Fibroblast of lung (primary cell): ENCODE results near the gene ANO6.

Experiments
- EZH2 ChIP-seq: IDR thresholded peaks from 2 replicates; pipeline ENCODE4 v1.5.1; 2012; ENCODE audit warnings: low read length, control low read depth, mild to moderate bottlenecking; ENCODE audit errors: missing control alignments
- TF ChIP-seq, protein P1 (sequence below), 2 donors: IDR thresholded peaks in 1 of 2; conservative IDR thresholded peaks in 1 of 2; 1 replicate in 1 of 2; 2 replicates in 1 of 2; pipeline ENCODE4 v1.5.1; 2011 to 2012; ENCODE audit warnings: low read length in 2 of 2, control low read depth in 1 of 2, inconsistent platforms in 1 of 2, low read depth in 1 of 2, mild to moderate bottlenecking in 1 of 2

GRCh38 chr12:45342848-45343247 is 127.0 kb downstream of the ANO6 start:
- TF ChIP-seq, protein P1, sequence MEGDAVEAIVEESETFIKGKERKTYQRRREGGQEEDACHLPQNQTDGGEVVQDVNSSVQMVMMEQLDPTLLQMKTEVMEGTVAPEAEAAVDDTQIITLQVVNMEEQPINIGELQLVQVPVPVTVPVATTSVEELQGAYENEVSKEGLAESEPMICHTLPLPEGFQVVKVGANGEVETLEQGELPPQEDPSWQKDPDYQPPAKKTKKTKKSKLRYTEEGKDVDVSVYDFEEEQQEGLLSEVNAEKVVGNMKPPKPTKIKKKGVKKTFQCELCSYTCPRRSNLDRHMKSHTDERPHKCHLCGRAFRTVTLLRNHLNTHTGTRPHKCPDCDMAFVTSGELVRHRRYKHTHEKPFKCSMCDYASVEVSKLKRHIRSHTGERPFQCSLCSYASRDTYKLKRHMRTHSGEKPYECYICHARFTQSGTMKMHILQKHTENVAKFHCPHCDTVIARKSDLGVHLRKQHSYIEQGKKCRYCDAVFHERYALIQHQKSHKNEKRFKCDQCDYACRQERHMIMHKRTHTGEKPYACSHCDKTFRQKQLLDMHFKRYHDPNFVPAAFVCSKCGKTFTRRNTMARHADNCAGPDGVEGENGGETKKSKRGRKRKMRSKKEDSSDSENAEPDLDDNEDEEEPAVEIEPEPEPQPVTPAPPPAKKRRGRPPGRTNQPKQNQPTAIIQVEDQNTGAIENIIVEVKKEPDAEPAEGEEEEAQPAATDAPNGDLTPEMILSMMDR (conservative IDR thresholded peaks at IDR 0.05 in 1 of 2, IDR thresholded peaks at IDR 0.05 in 1 of 2; ENCODE audit: low read depth in 1 of 2, low read length in 2 of 2): no peak
- no peak for TF ChIP-seq EZH2
